GM23248 (cell line): ENCODE results near the gene KCNJ1.

Source experiments
- EZH2 ChIP-seq: fragments of 200-600 bp; sonication (generic); IDR thresholded peaks from 2 replicates; pipeline ENCODE4 v1.6.1; 2018; ENCODE audit warnings: antibody characterized with exemption, mild to moderate bottlenecking; ENCODE audit not compliant: insufficient read depth, poor library complexity, severe bottlenecking
- EZH2phosphoT487 ChIP-seq: fragments of 200-600 bp; sonication (generic); IDR thresholded peaks from 2 replicates; pipeline ENCODE4 v1.6.1; 2018; ENCODE audit warnings: antibody characterized with exemption, moderate library complexity, mild to moderate bottlenecking, low read depth; ENCODE audit not compliant: insufficient read depth

- TF ChIP-seq EZH2 (no peak), EZH2phosphoT487 (no peak)
Observed at GRCh38 chr11:128888034-128888985, 21.2 kb upstream of the KCNJ1 start.
